D341Med (cell line): ENCODE measurements around the gene CXCL13.
"Not testable (repeated sequence)": the region's sequence is repeated elsewhere in the genome, so short reads cannot be mapped to it uniquely, and the experiment has no call there.

Experiments used
- DNase-seq: peaks from one replicate; pipeline ENCODE4 v3.0.0; 2012; ENCODE audit warnings: low spot score

Gene CXCL13

GRCh38 chr4:77605210-77605902 lies at the start of gene CXCL13:
CXCL13 (plus strand) TSS chr4:77605820; CDS start chr4:77605866, 46 bp downstream.
- no peak for DNase-seq

- no peak for DNase-seq
Observed at GRCh38 chr4:77560170-77560569, 45.5 kb upstream of the CXCL13 start.

GRCh38 chr4:77561720-77562119 lies 43.9 kb upstream of the CXCL13 start:
- DNase-seq: not testable (repeated sequence)

GRCh38 chr4:77564231-77564630 lies 41.4 kb upstream of the CXCL13 start:
- DNase-seq: no peak

GRCh38 chr4:77566148-77566547 lies 39.5 kb upstream of the CXCL13 start:
- no peak for DNase-seq

GRCh38 chr4:77567549-77567948 lies 38.1 kb upstream of the CXCL13 start:
- DNase-seq: no peak

GRCh38 chr4:77570508-77571214 lies 35.0 kb upstream of the CXCL13 start:
- not testable (repeated sequence) for DNase-seq

GRCh38 chr4:77576351-77576750 lies 29.3 kb upstream of the CXCL13 start:
- no peak for DNase-seq

- no peak for DNase-seq
Observed at GRCh38 chr4:77578145-77578544, 27.5 kb upstream of the CXCL13 start.

- DNase-seq: no peak
Observed at GRCh38 chr4:77579406-77580076, 26.1 kb upstream of the CXCL13 start.

- DNase-seq: no peak
Observed at GRCh38 chr4:77581724-77582123, 23.9 kb upstream of the CXCL13 start.

- DNase-seq: no peak
Observed at GRCh38 chr4:77582156-77582555, 23.5 kb upstream of the CXCL13 start.

- DNase-seq: no peak
Observed at GRCh38 chr4:77582711-77583110, 22.9 kb upstream of the CXCL13 start.

GRCh38 chr4:77586951-77587383 lies 18.7 kb upstream of the CXCL13 start:
- DNase-seq: no peak

GRCh38 chr4:77590482-77590881 lies 15.1 kb upstream of the CXCL13 start:
- DNase-seq: no peak

- no peak for DNase-seq
Observed at GRCh38 chr4:77591532-77591931, 14.1 kb upstream of the CXCL13 start.

GRCh38 chr4:77593101-77593500 lies 12.5 kb upstream of the CXCL13 start:
- DNase-seq: no peak

GRCh38 chr4:77593993-77594392 lies 11.6 kb upstream of the CXCL13 start:
- no peak for DNase-seq

- no peak for DNase-seq
Observed at GRCh38 chr4:77595364-77595973, 10.2 kb upstream of the CXCL13 start.

GRCh38 chr4:77599378-77599777 lies 6.2 kb upstream of the CXCL13 start:
- peak; percentile 45 for DNase-seq

- peak; percentile 66 for DNase-seq
Observed at GRCh38 chr4:77600521-77601451, 4.8 kb upstream of the CXCL13 start.
